ENCODE data around the gene NCOA3.

DNA sequence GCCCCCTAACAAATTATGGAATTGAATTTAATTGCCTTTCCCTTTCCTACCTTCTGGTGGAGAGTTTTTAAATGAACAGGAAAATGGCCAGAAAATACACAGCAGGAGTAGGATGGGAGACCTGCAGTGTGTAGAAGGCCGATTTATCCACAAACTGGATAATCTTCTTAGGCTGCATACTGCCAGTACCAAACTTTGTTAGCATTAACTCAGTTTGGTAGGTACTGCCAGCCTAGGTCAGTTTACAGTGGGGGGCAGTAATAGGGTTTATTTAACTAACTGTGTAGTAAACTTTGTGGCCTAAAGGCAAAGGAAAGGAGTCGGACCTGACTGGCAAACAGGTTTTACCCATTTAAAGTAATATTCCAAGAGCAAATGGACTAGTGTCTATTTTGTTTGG lies 4.6 kb downstream of the NCOA3 start:
- TF ChIP-seq L3MBTL2 (conservative IDR thresholded peaks at IDR 0.05): no peak
- no peak for TF ChIP-seq NFRKB (IDR thresholded peaks at IDR 0.05)
- TF ChIP-seq SP1 (IDR thresholded peaks at IDR 0.05): no peak
- TF ChIP-seq HDGF (IDR thresholded peaks at IDR 0.05; ENCODE audit: borderline replicate concordance): no peak
